Stimulated activated CD8-positive, alpha-beta memory T cell treated with anti-CD3 and anti-CD28 coated beads, Interleukin-12 subunit alpha, Interleukin-12 subunit beta, amount 100 ng/mL, for 1 hour (primary cell): ENCODE measurements around the gene PSMD1.
A peak's percentile ranks its signal among the peaks of the same experiment; 100 is the strongest.
"Not testable (repeated sequence)": the region's sequence is repeated elsewhere in the genome, so short reads cannot be mapped to it uniquely, and the experiment has no call there.

ENCODE experiments used
- DNase-seq: peaks from one replicate; pipeline ENCODE4 v3.0.0-alpha.2; 2020; ENCODE audit warnings: low read depth

The PSMD1 gene

GRCh38 chr2:231058761-231059550, 2.3 kb downstream of the PSMD1 start:
- DNase-seq = no peak

GRCh38 chr2:231059756-231060155, 3.1 kb downstream of the PSMD1 start:
- no peak for DNase-seq

GRCh38 chr2:231062776-231063175, 6.1 kb downstream of the PSMD1 start:
- no peak for DNase-seq

GRCh38 chr2:231063347-231063746, 6.7 kb downstream of the PSMD1 start:
- no peak for DNase-seq

GRCh38 chr2:231065966-231066365, 9.3 kb downstream of the PSMD1 start:
- no peak for DNase-seq

- not testable (repeated sequence) for DNase-seq
Measured at GRCh38 chr2:231067531-231067930, 10.9 kb downstream of the PSMD1 start.

GRCh38 chr2:231068525-231069222, 12.0 kb downstream of the PSMD1 start:
- DNase-seq = no peak

- no peak for DNase-seq
Measured at GRCh38 chr2:231069379-231070054, 12.8 kb downstream of the PSMD1 start.

- DNase-seq = no peak
Measured at GRCh38 chr2:231084565-231084964, 27.9 kb downstream of the PSMD1 start.

- no peak for DNase-seq
Measured at GRCh38 chr2:231088754-231089153, 32.1 kb downstream of the PSMD1 start.

GRCh38 chr2:231093933-231094332, 37.3 kb downstream of the PSMD1 start:
- DNase-seq = no peak

GRCh38 chr2:231094736-231095346, 38.2 kb downstream of the PSMD1 start:
- no peak for DNase-seq

- no peak for DNase-seq
Measured at GRCh38 chr2:231099918-231100317, 43.3 kb downstream of the PSMD1 start.

GRCh38 chr2:231100321-231100720, 43.7 kb downstream of the PSMD1 start:
- DNase-seq = not testable (repeated sequence)

- no peak for DNase-seq
Measured at GRCh38 chr2:231100990-231101389, 44.3 kb downstream of the PSMD1 start.

- no peak for DNase-seq
Measured at GRCh38 chr2:231102772-231103171, 46.1 kb downstream of the PSMD1 start.

- DNase-seq = peak; percentile 25
Measured at GRCh38 chr2:231104115-231104713, 47.5 kb downstream of the PSMD1 start.

- no peak for DNase-seq
Measured at GRCh38 chr2:231110551-231110950, 53.9 kb downstream of the PSMD1 start.

- no peak for DNase-seq
Measured at GRCh38 chr2:231111987-231112386, 55.3 kb downstream of the PSMD1 start.

GRCh38 chr2:231113489-231113888, 56.8 kb downstream of the PSMD1 start:
- no peak for DNase-seq

GRCh38 chr2:231115651-231116050, 59.0 kb downstream of the PSMD1 start:
- no peak for DNase-seq

- DNase-seq = no peak
Measured at GRCh38 chr2:231117148-231117547, 60.5 kb downstream of the PSMD1 start.
